Neural crest cell (in vitro differentiated cells): ENCODE results near the gene BTBD2. TPM values are rescaled to one million over a fixed set of nuclear protein-coding genes. Genes with fewer than 3 reads are reported as not detected.
A peak's percentile ranks its signal among the peaks of the same experiment; 100 is the strongest.

Experiments
- DNase-seq: peaks from one replicate; pipeline ENCODE4 v3.0.0; 2021; ENCODE audit warnings: low read depth, mixed read lengths, low spot score
- H3K27ac Mint-ChIP-seq: one replicate; pipeline ENCODE4 v1.8.0; 2021; ENCODE audit warnings: mild to moderate bottlenecking, mixed read lengths; ENCODE audit not compliant: unreplicated experiment
- H3K27me3 Mint-ChIP-seq: 2 replicates; pipeline ENCODE4 v1.8.0; 2021; ENCODE audit warnings: low read depth, mild to moderate bottlenecking, mixed read lengths
- H3K36me3 Mint-ChIP-seq: 2 replicates; pipeline ENCODE4 v1.8.0; 2021; ENCODE audit warnings: low read depth, mild to moderate bottlenecking, mixed read lengths
- H3K4me1 Mint-ChIP-seq: 2 replicates; pipeline ENCODE4 v1.8.0; 2021; ENCODE audit warnings: mixed read lengths
- H3K4me3 Mint-ChIP-seq: one replicate; pipeline ENCODE4 v1.8.0; 2021; ENCODE audit warnings: mild to moderate bottlenecking, mixed read lengths
- H3K9me3 Mint-ChIP-seq: 2 replicates; pipeline ENCODE4 v1.8.0; 2021; ENCODE audit warnings: mixed read lengths
- total RNA-seq: library from RNA; stranded (reverse); gene quantifications from 2 replicates; pipeline ENCODE4 v1.2.1, GENCODE V29; 2021
- TF ChIP-seq, protein P1 (sequence below): fragments of 200-600 bp; sonication (generic); conservative IDR thresholded peaks from 2 replicates; pipeline ENCODE4 v1.5.0; 2021; ENCODE audit warnings: antibody characterized with exemption, mild to moderate bottlenecking

BTBD2 gene
- total RNA-seq, 1 donor from 2014 or later: 142 TPM

DNA sequence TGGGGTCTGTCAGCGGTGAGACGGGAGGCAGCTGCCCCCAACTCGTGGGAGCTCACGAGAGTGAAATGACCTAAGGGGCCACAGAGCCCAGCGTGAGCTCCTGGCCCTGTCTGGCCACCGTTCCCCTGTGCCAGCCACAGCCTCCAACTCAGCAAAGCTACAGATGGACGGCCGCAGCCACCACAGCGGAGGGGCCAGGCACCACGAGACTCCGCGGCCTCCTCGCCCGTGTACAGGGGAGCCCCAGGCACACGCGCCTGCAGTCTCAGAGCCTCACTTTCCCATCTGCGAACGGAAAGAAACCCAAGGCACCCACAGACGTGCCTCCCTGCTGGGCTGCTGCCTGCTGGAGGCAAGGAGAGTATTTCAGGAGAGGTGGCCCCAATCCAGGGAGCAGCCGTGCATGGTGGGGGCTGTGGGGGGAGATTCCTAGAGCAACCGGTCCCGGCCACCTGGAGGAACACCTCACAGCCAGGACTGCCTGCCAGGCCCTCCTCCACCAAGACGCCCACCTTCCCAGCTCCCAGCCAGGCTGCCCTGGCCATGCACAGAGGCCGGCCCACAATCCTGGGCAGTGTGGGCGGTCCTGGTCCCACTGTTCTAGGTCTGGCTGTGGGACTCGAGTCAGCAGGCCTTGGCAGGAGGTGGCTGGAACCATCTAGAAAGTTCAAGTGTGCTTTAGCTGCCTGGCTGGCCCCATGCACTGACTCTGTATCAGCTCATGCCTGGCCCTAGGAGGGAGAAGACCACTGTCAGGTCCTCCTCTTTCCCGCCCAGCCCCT, 33.6 kb upstream of the BTBD2 start:
- no peaks in the 10 kb centered on the region for H3K9me3 Mint-ChIP-seq
- TF ChIP-seq, protein P1, sequence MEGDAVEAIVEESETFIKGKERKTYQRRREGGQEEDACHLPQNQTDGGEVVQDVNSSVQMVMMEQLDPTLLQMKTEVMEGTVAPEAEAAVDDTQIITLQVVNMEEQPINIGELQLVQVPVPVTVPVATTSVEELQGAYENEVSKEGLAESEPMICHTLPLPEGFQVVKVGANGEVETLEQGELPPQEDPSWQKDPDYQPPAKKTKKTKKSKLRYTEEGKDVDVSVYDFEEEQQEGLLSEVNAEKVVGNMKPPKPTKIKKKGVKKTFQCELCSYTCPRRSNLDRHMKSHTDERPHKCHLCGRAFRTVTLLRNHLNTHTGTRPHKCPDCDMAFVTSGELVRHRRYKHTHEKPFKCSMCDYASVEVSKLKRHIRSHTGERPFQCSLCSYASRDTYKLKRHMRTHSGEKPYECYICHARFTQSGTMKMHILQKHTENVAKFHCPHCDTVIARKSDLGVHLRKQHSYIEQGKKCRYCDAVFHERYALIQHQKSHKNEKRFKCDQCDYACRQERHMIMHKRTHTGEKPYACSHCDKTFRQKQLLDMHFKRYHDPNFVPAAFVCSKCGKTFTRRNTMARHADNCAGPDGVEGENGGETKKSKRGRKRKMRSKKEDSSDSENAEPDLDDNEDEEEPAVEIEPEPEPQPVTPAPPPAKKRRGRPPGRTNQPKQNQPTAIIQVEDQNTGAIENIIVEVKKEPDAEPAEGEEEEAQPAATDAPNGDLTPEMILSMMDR: no peak
- no peaks in the 10 kb centered on the region for H3K27me3 Mint-ChIP-seq
- peaks cover 5% of the 10 kb centered on the region for H3K4me1 Mint-ChIP-seq
- no peaks in the 10 kb centered on the region for H3K36me3 Mint-ChIP-seq
- no peak for DNase-seq
- H3K27ac Mint-ChIP-seq: no peak overlapping the region
- peak overlapping the region; percentile 89 for H3K4me3 Mint-ChIP-seq

DNA sequence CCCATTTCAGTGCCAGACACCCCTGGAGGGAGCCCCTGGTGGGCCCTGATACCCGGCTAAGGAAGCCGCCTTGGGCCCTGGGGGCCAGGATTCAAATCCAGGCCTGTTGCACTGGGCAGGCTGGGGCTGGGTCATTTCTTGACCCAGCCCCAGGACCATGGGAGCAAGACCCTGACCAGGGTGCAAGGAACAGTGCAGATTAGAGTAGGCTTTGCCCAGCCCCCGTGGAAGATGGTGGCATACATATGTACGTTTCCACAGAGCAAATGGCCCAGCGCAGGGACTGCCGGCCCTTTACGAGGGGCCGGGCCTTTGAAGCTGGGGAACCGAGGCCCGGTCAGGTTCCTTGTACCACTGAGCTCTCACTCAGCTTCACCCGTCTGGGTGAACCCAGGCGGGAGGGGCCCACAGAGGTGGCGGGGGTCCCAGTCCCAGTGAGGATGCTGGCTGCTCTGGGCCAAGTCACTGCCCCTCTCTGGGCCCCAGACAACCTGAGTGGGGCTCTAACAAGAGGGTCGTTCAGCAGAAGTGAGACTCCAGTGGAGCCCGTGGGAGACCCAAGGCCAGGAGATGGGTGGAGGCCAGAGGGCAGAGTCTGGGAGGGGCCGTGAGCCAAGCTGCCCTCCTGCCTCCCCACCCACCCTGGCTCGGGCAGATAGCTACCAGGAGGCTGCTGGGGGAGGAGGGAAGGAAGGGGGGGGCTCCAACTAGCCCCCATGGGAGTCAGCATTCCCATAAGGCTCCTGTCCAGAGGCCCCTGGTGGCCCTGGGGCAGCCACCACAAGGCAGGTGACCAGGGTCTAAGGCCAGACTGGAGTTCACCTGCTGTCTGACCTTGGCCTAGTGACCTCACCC, 32.8 kb upstream of the BTBD2 start:
- TF ChIP-seq, protein P1: no peak
- H3K4me1 Mint-ChIP-seq: peaks cover 5% of the 10 kb centered on the region
- no peaks in the 10 kb centered on the region for H3K36me3 Mint-ChIP-seq
- H3K9me3 Mint-ChIP-seq: no peaks in the 10 kb centered on the region
- no peak overlapping the region for H3K27ac Mint-ChIP-seq
- peak overlapping the region; percentile 74 for H3K4me3 Mint-ChIP-seq
- no peak for DNase-seq
- H3K27me3 Mint-ChIP-seq: no peaks in the 10 kb centered on the region

DNA sequence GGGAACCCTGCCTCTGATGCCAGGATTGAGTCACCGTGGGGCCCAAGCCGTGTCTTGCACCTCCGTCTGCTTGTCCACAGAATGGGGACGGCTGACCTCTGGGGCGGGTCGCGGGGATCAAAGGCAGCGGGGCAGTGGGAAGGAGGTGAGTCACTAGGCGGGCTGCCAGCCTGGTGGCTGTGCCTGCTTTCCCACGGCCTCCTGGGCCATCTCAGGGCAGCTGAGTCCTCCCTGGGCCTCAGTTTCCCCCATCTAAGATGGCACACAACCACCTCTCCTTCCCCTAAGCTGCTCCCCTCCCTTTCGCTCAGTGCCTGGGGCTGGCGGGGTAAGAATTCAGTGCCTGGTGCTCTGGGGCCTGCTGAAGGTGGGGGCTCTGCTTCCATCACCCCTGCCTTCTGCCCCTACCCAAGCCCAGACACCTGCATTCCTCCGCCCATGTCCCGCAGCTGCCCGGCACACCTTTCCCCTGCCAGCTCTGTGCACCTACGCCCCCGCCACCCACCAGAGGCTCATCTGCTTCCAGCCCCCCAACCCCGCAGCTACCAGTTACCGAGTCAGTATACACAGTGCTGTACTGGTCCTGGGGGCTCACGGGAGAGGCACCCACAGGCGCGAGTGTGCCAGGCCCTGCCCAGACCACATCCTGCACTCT, 32.1 kb upstream of the BTBD2 start:
- H3K27ac Mint-ChIP-seq: no peak overlapping the region
- no peaks in the 10 kb centered on the region for H3K27me3 Mint-ChIP-seq
- H3K4me3 Mint-ChIP-seq: peak overlapping the region; percentile 19
- no peaks in the 10 kb centered on the region for H3K9me3 Mint-ChIP-seq
- H3K36me3 Mint-ChIP-seq: no peaks in the 10 kb centered on the region
- DNase-seq: no peak
- TF ChIP-seq, protein P1: no peak
- peaks cover 5% of the 10 kb centered on the region for H3K4me1 Mint-ChIP-seq

DNA sequence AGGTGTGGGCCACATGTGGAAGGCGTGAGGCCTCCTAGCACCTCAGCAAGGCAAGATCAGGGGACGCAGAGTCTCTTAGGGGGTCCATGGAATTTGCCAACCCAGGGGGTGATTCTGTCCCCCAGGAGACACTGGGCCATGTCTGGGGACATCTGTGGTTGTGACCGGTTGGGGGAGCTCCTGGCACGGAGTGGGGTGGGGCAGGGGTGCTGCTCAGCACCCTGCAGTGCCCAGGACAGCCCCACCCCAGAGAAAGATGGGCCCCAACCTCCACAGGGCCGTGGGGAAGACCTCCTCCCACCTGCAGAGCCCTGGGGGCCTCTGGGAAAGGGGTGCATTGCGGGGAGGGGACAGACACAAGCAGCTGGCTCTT, 31.5 kb upstream of the BTBD2 start:
- H3K9me3 Mint-ChIP-seq: no peaks in the 10 kb centered on the region
- no peaks in the 10 kb centered on the region for H3K27me3 Mint-ChIP-seq
- no peak overlapping the region for H3K4me3 Mint-ChIP-seq
- no peaks in the 10 kb centered on the region for H3K36me3 Mint-ChIP-seq
- TF ChIP-seq, protein P1: no peak
- no peak overlapping the region for H3K27ac Mint-ChIP-seq
- H3K4me1 Mint-ChIP-seq: peaks cover 5% of the 10 kb centered on the region
- DNase-seq: no peak

DNA sequence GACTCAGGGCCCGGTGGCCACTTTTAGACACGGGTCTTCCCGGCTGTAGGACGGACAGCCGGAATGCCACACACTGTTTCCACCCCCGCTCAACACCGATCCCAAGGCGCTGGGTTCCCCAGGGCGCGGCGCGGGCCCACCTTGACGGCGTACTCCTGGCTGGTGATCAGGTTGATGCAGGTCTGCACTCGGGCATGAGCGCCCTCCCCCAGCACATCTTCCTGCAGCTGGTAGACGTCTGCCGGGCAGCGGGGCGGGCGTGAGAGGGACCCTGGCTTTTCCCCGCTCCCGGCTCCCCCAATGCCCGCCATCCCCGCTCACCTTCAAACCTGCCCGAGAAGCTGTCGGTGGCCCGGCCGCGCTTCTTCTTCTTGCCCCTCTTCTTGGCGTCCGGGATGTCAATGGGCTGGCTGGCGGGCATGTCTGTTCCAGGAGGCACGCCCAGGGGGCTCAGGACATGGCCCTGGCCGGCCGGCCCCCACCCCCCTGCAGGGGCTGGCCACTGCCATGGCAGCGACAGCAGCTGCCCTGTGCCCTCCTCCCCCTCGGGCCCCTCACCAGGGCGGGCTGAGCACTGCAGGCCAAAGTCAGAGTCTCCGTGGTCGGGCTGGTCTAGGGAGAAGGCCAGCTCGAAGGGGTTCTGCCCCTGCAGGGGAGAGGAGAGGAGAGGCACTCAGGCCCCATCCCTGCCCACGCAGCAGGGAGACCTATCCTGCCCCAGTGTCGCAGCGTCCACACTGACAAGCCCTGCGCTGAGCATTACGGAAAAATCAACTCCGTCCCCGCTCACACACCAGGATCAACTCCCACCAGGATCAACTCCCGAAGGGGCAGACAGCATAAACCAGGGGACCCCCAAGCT, 30.8 kb upstream of the BTBD2 start:
- no peaks in the 10 kb centered on the region for H3K9me3 Mint-ChIP-seq
- DNase-seq: no peak
- no peak overlapping the region for H3K4me3 Mint-ChIP-seq
- TF ChIP-seq, protein P1: no peak
- no peak overlapping the region for H3K27ac Mint-ChIP-seq
- H3K36me3 Mint-ChIP-seq: no peaks in the 10 kb centered on the region
- no peaks in the 10 kb centered on the region for H3K27me3 Mint-ChIP-seq
- H3K4me1 Mint-ChIP-seq: peaks cover 5% of the 10 kb centered on the region
